Activated CD8-positive, alpha-beta T cell treated with anti-CD3 and anti-CD28 coated beads, Interleukin-2, amount 10 ng/mL, durations not matched to agents 7 days and 5 days (primary cell): ENCODE results near the gene KCNG2. TPM values are rescaled to one million over a fixed set of nuclear protein-coding genes. Genes with fewer than 3 reads are reported as not detected.

Source experiments
- ATAC-seq: fragments of 150-1000 bp; cut with Tn5 transposase; one replicate; pipeline ENCODE4 v1.10.0; 2021; ENCODE audit warnings: moderate library complexity
- CTCF ChIA-PET: fragments of 350-600 bp; sonication (Branson Sonifier 250); formaldehyde crosslinking; loops from one replicate; lab custom pipeline; 2021; ENCODE audit warnings: antibody characterized with exemption; lab: Charles Lee
- POLR2A ChIA-PET: fragments of 350-600 bp; sonication (Branson Sonifier 250); formaldehyde crosslinking; loops from one replicate; lab custom pipeline; 2021; ENCODE audit warnings: antibody characterized with exemption; lab: Charles Lee
- DNase-seq: peaks from one replicate; pipeline ENCODE4 v3.0.0-alpha.2; 2020
- H3K27ac Mint-ChIP-seq: one replicate; pipeline ENCODE4 v1.8.0; 2021; ENCODE audit warnings: mild to moderate bottlenecking, mixed read lengths
- H3K27me3 Mint-ChIP-seq: one replicate; pipeline ENCODE4 v1.8.0; 2021; ENCODE audit warnings: low read depth, mixed read lengths
- H3K36me3 Mint-ChIP-seq: one replicate; pipeline ENCODE4 v1.8.0; 2021; ENCODE audit warnings: low read depth, mixed read lengths
- H3K4me1 Mint-ChIP-seq: one replicate; pipeline ENCODE4 v1.8.0; 2021; ENCODE audit warnings: low read depth, mixed read lengths
- H3K4me3 Mint-ChIP-seq: one replicate; pipeline ENCODE4 v1.8.0; 2021; ENCODE audit warnings: mild to moderate bottlenecking, mixed read lengths
- H3K9me3 Mint-ChIP-seq: one replicate; pipeline ENCODE4 v1.8.0; 2022; ENCODE audit warnings: mixed read lengths; ENCODE audit not compliant: insufficient read depth
- total RNA-seq, 2 experiments: library from RNA; stranded (reverse); gene quantifications; one replicate each; pipeline ENCODE4 v1.2.3, GENCODE V29; 2021

The KCNG2 gene
- total RNA-seq, 2 experiments from 2014 or later: not detected

- ChIA-PET CTCF (no interaction called here), POLR2A (no interaction called here)
- no peaks in the 10 kb centered on the region for H3K27me3 Mint-ChIP-seq
- DNase-seq (no peak), ATAC-seq (no peak)
- peaks cover 11% of the 10 kb centered on the region for H3K9me3 Mint-ChIP-seq
- H3K36me3 Mint-ChIP-seq: peaks cover 41% of the 10 kb centered on the region
- no peak overlapping the region for H3K27ac Mint-ChIP-seq
- H3K4me1 Mint-ChIP-seq: peaks cover 13% of the 10 kb centered on the region
- no peak overlapping the region for H3K4me3 Mint-ChIP-seq
These were observed 143.2 kb downstream of the KCNG2 start for GRCh38 chr18:79940814-79941472.

GRCh38 chr18:79941473-79942119 is 143.9 kb downstream of the KCNG2 start:
- CTCF ChIA-PET: no interaction called here
- POLR2A ChIA-PET: no interaction called here
- peaks cover 18% of the 10 kb centered on the region for H3K4me1 Mint-ChIP-seq
- ATAC-seq (no peak), DNase-seq (no peak)
- peaks cover 7% of the 10 kb centered on the region for H3K9me3 Mint-ChIP-seq
- no peak overlapping the region for H3K27ac Mint-ChIP-seq
- H3K27me3 Mint-ChIP-seq: no peaks in the 10 kb centered on the region
- H3K36me3 Mint-ChIP-seq: peaks cover 35% of the 10 kb centered on the region
- H3K4me3 Mint-ChIP-seq: no peak overlapping the region

GRCh38 chr18:79942211-79942610 is 144.5 kb downstream of the KCNG2 start:
- Mint-ChIP-seq H3K4me1 (peaks cover 18% of the 10 kb centered on the region), H3K27me3 (no peaks in the 10 kb centered on the region), H3K36me3 (peaks cover 28% of the 10 kb centered on the region), H3K9me3 (peaks cover 6% of the 10 kb centered on the region), H3K4me3 (no peak overlapping the region), H3K27ac (no peak overlapping the region)
- CTCF ChIA-PET: no interaction called here
- POLR2A ChIA-PET: no interaction called here
- DNase-seq (no peak), ATAC-seq (no peak)

- Mint-ChIP-seq H3K36me3 (peaks cover 21% of the 10 kb centered on the region), H3K4me1 (peaks cover 18% of the 10 kb centered on the region), H3K27me3 (no peaks in the 10 kb centered on the region), H3K4me3 (no peak overlapping the region), H3K9me3 (no peaks in the 10 kb centered on the region), H3K27ac (no peak overlapping the region)
- DNase-seq (no peak), ATAC-seq (no peak)
- POLR2A ChIA-PET: no interaction called here
- CTCF ChIA-PET: no interaction called here
These were observed 145.3 kb downstream of the KCNG2 start for GRCh38 chr18:79942786-79943607.

GRCh38 chr18:79943608-79944125 is 145.9 kb downstream of the KCNG2 start:
- Mint-ChIP-seq H3K4me3 (no peak overlapping the region), H3K36me3 (peaks cover 19% of the 10 kb centered on the region), H3K9me3 (no peaks in the 10 kb centered on the region), H3K27ac (no peak overlapping the region), H3K27me3 (no peaks in the 10 kb centered on the region), H3K4me1 (peaks cover 18% of the 10 kb centered on the region)
- no peak for ATAC-seq
- ChIA-PET POLR2A (no interaction called here), CTCF (no interaction called here)
- DNase-seq: no peak

- no peaks in the 10 kb centered on the region for H3K27me3 Mint-ChIP-seq
- H3K4me3 Mint-ChIP-seq: no peak overlapping the region
- H3K27ac Mint-ChIP-seq: peak overlapping the region; percentile 71
- peak; percentile 55 for DNase-seq
- peaks cover 18% of the 10 kb centered on the region for H3K4me1 Mint-ChIP-seq
- no peaks in the 10 kb centered on the region for H3K9me3 Mint-ChIP-seq
- POLR2A ChIA-PET: no interaction called here
- CTCF ChIA-PET: no interaction called here
- peak; percentile 78 for ATAC-seq
- H3K36me3 Mint-ChIP-seq: peaks cover 18% of the 10 kb centered on the region
These were observed 146.5 kb downstream of the KCNG2 start for GRCh38 chr18:79944126-79944731.

GRCh38 chr18:79944746-79945117 is 147.0 kb downstream of the KCNG2 start:
- H3K4me1 Mint-ChIP-seq: peaks cover 22% of the 10 kb centered on the region
- peaks cover 15% of the 10 kb centered on the region for H3K36me3 Mint-ChIP-seq
- H3K4me3 Mint-ChIP-seq: no peak overlapping the region
- H3K27me3 Mint-ChIP-seq: no peaks in the 10 kb centered on the region
- H3K27ac Mint-ChIP-seq: peak overlapping the region; percentile 71
- H3K9me3 Mint-ChIP-seq: no peaks in the 10 kb centered on the region
- ChIA-PET POLR2A (no interaction called here), CTCF (no interaction called here)
- DNase-seq (no peak), ATAC-seq (peak; percentile 12)

- no peaks in the 10 kb centered on the region for H3K27me3 Mint-ChIP-seq
- ATAC-seq (no peak), DNase-seq (no peak)
- H3K27ac Mint-ChIP-seq: no peak overlapping the region
- ChIA-PET POLR2A (no interaction called here), CTCF (no interaction called here)
- peaks cover 13% of the 10 kb centered on the region for H3K36me3 Mint-ChIP-seq
- H3K4me3 Mint-ChIP-seq: no peak overlapping the region
- H3K4me1 Mint-ChIP-seq: peaks cover 28% of the 10 kb centered on the region
- H3K9me3 Mint-ChIP-seq: no peaks in the 10 kb centered on the region
These were observed 147.6 kb downstream of the KCNG2 start for GRCh38 chr18:79945118-79946042.

- ATAC-seq (no peak), DNase-seq (no peak)
- Mint-ChIP-seq H3K4me3 (no peak overlapping the region), H3K9me3 (no peaks in the 10 kb centered on the region), H3K27ac (no peak overlapping the region), H3K27me3 (no peaks in the 10 kb centered on the region), H3K36me3 (peaks cover 11% of the 10 kb centered on the region), H3K4me1 (peaks cover 31% of the 10 kb centered on the region)
- ChIA-PET POLR2A (no interaction called here), CTCF (no interaction called here)
These were observed 149.5 kb downstream of the KCNG2 start for GRCh38 chr18:79947054-79947755.

GRCh38 chr18:79947881-79948610 is 150.3 kb downstream of the KCNG2 start:
- no peaks in the 10 kb centered on the region for H3K27me3 Mint-ChIP-seq
- DNase-seq (no peak), ATAC-seq (no peak)
- peaks cover 31% of the 10 kb centered on the region for H3K4me1 Mint-ChIP-seq
- H3K4me3 Mint-ChIP-seq: no peak overlapping the region
- CTCF ChIA-PET: no interaction called here
- H3K27ac Mint-ChIP-seq: no peak overlapping the region
- H3K36me3 Mint-ChIP-seq: peaks cover 6% of the 10 kb centered on the region
- H3K9me3 Mint-ChIP-seq: no peaks in the 10 kb centered on the region
- POLR2A ChIA-PET: no interaction called here
